GM20431 (cell line): Measurements from ENCODE around the gene CCDC57.

Experiments
- in situ Hi-C: fragments of 300-500 bp; cut with MseI, MboI; formaldehyde crosslinking; loops from one replicate; pipeline ENCODE4 v1.15.0; 2020; ENCODE audit warnings: low sequenced_read_pairs; ENCODE audit not compliant: unreplicated experiment

CCDC57 gene

GRCh38 chr17:82058855-82059249, 153.8 kb downstream of the CCDC57 start:
- in situ Hi-C loops = no loop called here

- in situ Hi-C loops = no loop called here
These were observed 154.3 kb downstream of the CCDC57 start for GRCh38 chr17:82058230-82058854.

- in situ Hi-C loops = no loop called here
These were observed 155.7 kb downstream of the CCDC57 start for GRCh38 chr17:82056729-82057621.

GRCh38 chr17:82055965-82056728, 156.5 kb downstream of the CCDC57 start:
- in situ Hi-C loops = no loop called here

GRCh38 chr17:82055023-82055964, 157.3 kb downstream of the CCDC57 start:
- in situ Hi-C loops = no loop called here

GRCh38 chr17:82054351-82055022, 158.2 kb downstream of the CCDC57 start:
- in situ Hi-C loops = no loop called here

- in situ Hi-C loops = no loop called here
These were observed 158.9 kb downstream of the CCDC57 start for GRCh38 chr17:82053556-82054263.

GRCh38 chr17:82053130-82053529, 159.5 kb downstream of the CCDC57 start:
- in situ Hi-C loops = no loop called here

GRCh38 chr17:82052638-82053059, 160.0 kb downstream of the CCDC57 start:
- in situ Hi-C loops = no loop called here

GRCh38 chr17:82051776-82052637, 160.6 kb downstream of the CCDC57 start, which contains the start of the genes GPS1 and RFNG:
Gene GPS1, plus strand, starts transcription at chr17:82051898. Its CDS starts 34 bp downstream, at chr17:82051932.
Gene RFNG, minus strand, starts transcription at chr17:82051811. Its CDS starts 45 bp downstream, at chr17:82051766.
- in situ Hi-C loops = no loop called here
